Suppressor macrophage treated with lipopolysaccharide for 4 hours (primary cell): Measurements from ENCODE around the gene DLK2.
"Not testable (repeated sequence)": the region's sequence is repeated elsewhere in the genome, so short reads cannot be mapped to it uniquely, and the experiment has no call there.

Experiments
- DNase-seq: peaks from one replicate; pipeline ENCODE4 v3.0.0-alpha.2; 2020

Gene DLK2

DNA sequence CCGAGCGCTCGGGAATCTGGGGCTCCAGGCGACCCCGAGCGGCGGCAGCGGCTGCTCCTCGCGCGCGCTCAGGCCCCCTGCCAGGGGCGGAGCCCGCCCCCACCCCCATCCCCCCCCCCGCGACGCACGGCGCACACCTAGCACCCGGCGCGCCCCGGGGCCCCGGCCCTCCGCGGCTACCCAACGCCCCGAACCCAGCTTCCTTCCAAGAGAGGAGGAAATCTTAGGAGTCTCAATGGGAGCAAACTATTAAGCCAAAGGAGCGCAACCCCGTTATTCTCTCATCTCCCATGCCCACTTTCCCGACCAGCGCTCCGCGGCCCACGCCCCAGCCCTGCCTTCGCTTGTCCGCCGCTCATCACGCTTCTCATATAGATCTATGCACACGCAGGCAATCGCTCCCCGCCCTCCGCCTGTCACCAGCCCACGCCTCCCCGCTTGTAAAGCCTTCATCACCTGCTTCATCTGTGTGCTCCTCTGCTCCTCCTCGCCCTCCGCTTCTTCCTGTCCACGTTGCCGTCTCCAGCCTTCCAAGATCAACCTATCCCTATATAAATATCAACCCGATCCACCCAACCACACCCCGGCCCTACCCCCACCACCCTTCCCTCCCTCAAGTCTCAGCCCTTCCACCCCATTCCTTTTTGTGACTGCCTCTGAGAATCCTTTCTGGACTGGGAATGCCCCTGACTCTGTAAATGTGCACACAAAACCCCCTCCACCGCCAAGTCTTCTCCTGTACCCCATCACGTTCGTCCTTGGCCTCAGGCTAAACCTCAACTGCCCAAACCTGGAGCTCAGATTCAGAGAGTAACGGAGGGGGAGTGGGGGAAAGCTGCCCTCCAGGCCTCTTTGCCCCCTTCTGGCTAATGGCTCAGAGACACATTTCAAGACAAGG, at the start of gene DLK2:
DLK2 (minus strand) TSS at position 18 of the 898 bp plus-strand sequence. CDS start 723 bp downstream, outside the sequence.
- DNase-seq: peak; percentile 27

DNA sequence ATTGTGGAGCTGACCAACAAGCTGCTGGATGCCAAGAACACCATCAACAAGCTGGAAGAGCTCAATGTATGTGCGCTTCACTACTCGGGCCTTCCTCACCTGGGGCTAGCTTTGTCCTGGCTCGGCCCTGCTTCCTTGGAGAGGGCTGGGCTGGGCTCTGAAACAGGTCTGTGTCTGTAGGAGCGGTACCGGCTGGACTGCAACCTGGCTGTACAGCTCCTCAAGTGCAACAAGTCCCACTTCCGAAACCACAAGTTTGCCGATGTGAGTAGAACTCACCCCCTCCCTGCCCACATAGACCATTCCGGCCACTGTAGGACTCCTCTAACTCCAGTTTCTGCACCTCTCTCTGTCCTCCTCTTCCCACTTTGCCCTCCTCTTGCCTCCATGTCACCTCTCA, 48.1 kb upstream of the DLK2 start:
- no peak for DNase-seq

DNA sequence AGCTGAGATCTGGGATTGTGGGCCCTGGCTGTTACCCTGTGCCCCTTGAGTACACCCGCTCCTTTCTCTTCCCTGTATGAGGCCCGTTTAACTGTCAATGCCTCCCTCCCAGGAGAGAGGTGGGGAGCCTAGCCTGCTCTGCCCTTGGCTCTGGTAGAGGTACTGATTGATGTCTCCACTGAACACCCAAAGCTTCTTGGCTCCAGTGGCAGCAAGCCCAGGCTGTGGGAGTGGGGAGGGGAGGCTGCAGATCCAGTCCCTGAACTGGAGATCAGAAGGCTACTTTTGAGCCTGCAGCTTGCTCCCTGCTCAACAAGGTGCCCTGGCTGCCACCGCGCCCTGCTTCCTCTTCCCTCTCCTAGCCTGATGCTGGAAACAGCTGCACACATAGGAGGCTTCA, 47.3 kb upstream of the DLK2 start:
- no peak for DNase-seq

GRCh38 chr6:43500921-43501320, 45.6 kb upstream of the DLK2 start:
- DNase-seq: no peak

GRCh38 chr6:43499028-43499815, 43.9 kb upstream of the DLK2 start:
- DNase-seq: no peak

DNA sequence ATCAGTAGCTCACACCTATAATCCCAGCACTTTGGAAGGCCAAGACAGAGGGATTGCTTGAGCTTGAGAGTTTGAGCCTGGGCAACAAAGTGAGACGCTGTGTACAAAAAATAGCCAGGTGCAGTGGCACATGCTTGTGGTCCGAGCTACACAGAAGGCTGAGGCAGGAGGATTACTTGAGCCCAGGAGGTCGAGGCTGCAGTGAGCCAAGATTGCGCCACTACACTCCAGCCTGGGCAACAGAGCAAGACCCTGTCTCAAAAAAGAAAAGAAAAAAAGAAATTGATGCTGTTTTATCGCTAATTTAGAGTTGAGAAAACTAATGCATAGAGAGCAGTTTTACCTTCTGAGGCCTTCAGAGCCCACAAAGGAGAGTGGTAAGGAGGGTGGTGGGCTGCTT, 42.9 kb upstream of the DLK2 start:
- DNase-seq: not testable (repeated sequence)

GRCh38 chr6:43497689-43498088, 42.3 kb upstream of the DLK2 start:
- DNase-seq: no peak

DNA sequence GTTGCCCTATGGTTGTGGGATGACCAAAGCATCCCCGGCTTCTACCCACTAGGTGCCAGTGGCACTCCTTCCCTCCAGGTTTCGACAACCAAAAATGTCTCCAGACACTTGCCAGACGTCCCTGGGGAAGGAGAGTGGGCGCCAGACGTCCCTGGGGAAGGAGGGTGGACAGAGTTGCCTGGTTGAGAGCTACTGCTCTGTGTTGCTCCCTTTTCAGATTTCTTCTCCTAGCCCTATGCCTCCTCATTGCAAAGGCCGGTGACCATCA, 41.7 kb upstream of the DLK2 start:
- DNase-seq: no peak

GRCh38 chr6:43496370-43497128, 41.2 kb upstream of the DLK2 start:
- DNase-seq: no peak

DNA sequence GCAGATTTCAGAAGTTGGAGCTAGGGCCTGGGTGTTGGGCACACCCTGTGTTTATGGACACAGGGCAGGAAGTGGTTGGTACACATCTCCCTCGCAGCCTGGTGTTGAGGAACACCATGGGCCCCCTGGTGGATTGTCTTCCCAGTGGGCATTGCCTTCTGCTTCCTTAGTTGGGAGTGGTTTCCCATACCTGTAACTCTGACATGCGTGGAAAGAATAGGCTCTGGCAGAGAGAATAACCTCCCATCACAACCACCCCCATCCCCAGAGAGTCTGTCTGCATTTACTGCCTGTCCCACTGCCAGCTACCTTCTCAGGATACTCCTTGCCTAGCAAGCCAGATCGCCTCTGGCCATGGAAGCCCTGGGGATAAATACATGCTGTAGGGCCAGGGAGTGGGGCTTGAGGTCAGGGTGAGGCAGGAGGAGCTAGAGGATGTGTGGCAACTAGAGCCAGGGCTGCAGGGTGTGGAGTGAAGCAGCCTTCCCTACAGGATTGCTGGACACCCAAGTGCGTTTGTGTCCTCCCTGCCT, 40.1 kb upstream of the DLK2 start:
- no peak for DNase-seq

- DNase-seq: no peak
These were observed 39.4 kb upstream of the DLK2 start for GRCh38 chr6:43494766-43495165.

- no peak for DNase-seq
These were observed 39.0 kb upstream of the DLK2 start for GRCh38 chr6:43494321-43494720.

GRCh38 chr6:43493833-43494232, 38.5 kb upstream of the DLK2 start:
- DNase-seq: no peak

DNA sequence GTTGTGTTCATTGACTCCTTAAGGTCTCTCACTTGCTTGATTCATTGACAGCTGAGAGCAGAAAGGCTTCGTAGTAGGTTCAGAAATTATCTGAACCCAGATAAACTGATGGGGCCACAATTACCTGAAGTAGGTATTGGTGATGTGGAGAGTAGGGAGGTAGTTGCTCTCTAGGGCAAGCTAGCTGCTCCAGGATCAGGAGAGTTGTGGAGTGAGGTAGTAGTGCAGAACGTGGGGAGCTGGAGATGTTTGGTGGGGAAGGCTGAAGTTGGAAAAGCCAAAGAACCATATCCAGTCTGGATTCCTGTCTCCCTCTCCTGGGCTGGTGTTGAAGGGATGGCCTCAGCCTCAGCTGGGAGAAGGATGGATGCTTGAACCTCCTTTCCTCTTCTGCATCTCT, 37.9 kb upstream of the DLK2 start:
- DNase-seq: no peak

GRCh38 chr6:43492673-43493072, 37.3 kb upstream of the DLK2 start:
- DNase-seq: no peak

- DNase-seq: no peak
These were observed 36.7 kb upstream of the DLK2 start for GRCh38 chr6:43491750-43492661.

GRCh38 chr6:43490523-43490939, 35.2 kb upstream of the DLK2 start:
- DNase-seq: no peak

DNA sequence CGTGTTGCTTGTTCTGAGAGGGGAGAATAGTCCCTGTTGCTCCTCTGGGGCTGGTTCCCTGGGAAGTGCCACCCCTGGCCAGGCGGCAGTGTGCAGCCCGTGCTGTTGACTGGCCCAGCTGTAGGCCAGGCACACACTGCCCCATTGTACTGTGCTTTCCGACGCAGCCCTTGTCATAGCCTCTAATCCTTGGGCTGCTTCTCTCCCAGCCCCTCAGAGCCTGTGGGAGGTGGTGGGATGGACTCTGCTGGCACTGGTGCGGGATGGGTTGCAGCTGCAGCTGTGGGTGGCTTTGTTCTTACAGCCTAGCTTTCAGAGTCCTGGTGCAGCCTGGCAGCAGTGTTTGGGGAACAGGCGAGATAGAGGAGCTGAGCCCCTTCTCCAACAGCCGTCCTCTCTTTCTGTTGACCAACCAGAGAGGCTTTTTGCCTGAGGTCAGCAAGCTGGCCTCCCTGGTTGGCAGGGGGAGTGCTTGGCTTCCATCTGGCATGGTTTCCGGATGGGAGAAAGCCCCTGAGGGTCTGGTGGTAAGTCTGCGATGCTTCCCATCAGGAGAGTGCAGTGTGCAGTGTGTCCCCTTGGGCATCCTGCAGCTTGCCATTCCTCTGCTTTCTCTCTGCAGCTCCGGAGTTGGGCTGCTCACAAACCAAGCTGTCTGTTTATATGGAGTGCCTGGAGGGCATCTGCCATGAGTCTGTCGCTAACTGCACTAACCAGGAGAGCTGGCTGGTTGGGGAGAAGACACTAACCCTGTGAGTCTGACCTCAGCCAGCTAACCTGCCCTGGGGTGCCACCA, 34.1 kb upstream of the DLK2 start:
- DNase-seq: no peak

GRCh38 chr6:43488667-43489276, 33.4 kb upstream of the DLK2 start:
- no peak for DNase-seq

- no peak for DNase-seq
These were observed 26.4 kb upstream of the DLK2 start for GRCh38 chr6:43481591-43482236.
